ENCODE measurements around the gene PCDHA1.

DNA sequence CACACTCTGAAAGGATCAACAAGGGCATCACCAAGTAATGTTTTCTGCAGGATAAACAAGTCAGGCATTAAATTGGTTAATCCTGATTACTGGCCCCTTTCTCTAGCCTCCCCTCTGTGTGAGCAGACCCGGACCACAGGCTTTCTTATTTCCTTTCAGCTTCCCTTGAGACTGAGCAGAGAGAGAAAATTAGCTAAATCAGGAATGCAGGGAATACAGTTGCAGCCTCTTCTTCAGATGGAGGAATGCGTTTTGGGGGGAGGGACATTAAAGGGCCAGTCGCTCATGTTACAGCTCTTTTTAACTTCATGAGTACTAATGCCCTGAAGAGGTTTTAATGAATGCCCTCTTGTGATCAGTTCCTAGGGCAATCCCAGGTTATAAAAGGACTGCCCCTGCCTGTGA lies 200.2 kb downstream of the PCDHA1 start:
- TF ChIP-seq, protein P1, sequence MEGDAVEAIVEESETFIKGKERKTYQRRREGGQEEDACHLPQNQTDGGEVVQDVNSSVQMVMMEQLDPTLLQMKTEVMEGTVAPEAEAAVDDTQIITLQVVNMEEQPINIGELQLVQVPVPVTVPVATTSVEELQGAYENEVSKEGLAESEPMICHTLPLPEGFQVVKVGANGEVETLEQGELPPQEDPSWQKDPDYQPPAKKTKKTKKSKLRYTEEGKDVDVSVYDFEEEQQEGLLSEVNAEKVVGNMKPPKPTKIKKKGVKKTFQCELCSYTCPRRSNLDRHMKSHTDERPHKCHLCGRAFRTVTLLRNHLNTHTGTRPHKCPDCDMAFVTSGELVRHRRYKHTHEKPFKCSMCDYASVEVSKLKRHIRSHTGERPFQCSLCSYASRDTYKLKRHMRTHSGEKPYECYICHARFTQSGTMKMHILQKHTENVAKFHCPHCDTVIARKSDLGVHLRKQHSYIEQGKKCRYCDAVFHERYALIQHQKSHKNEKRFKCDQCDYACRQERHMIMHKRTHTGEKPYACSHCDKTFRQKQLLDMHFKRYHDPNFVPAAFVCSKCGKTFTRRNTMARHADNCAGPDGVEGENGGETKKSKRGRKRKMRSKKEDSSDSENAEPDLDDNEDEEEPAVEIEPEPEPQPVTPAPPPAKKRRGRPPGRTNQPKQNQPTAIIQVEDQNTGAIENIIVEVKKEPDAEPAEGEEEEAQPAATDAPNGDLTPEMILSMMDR (IDR thresholded peaks at IDR 0.05 in 2 of 3, conservative IDR thresholded peaks at IDR 0.05 in 1 of 3; ENCODE audit: borderline replicate concordance in 1 of 3, insufficient read depth in 1 of 3, low read depth in 2 of 3, low read length in 2 of 3) = no peak
- TF ChIP-seq FOSL1 (IDR thresholded peaks at IDR 0.05; ENCODE audit: low read depth) = no peak
- TF ChIP-seq RAD21 (IDR thresholded peaks at IDR 0.05; ENCODE audit: low read depth) = no peak
- TF ChIP-seq, protein P2, sequence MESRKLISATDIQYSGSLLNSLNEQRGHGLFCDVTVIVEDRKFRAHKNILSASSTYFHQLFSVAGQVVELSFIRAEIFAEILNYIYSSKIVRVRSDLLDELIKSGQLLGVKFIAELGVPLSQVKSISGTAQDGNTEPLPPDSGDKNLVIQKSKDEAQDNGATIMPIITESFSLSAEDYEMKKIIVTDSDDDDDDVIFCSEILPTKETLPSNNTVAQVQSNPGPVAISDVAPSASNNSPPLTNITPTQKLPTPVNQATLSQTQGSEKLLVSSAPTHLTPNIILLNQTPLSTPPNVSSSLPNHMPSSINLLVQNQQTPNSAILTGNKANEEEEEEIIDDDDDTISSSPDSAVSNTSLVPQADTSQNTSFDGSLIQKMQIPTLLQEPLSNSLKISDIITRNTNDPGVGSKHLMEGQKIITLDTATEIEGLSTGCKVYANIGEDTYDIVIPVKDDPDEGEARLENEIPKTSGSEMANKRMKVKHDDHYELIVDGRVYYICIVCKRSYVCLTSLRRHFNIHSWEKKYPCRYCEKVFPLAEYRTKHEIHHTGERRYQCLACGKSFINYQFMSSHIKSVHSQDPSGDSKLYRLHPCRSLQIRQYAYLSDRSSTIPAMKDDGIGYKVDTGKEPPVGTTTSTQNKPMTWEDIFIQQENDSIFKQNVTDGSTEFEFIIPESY (IDR thresholded peaks at IDR 0.05; ENCODE audit: extremely low read depth, insufficient replicate concordance, low read length) = no peak
- no peak for TF ChIP-seq EZH2 (IDR thresholded peaks at IDR 0.05)
- TF ChIP-seq, protein P3, sequence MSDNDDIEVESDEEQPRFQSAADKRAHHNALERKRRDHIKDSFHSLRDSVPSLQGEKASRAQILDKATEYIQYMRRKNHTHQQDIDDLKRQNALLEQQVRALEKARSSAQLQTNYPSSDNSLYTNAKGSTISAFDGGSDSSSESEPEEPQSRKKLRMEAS (IDR thresholded peaks at IDR 0.05) = no peak
- TF ChIP-seq, protein P4, sequence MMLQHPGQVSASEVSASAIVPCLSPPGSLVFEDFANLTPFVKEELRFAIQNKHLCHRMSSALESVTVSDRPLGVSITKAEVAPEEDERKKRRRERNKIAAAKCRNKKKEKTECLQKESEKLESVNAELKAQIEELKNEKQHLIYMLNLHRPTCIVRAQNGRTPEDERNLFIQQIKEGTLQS (IDR thresholded peaks at IDR 0.05) = no peak
- no peak for TF ChIP-seq POLR2A (IDR thresholded peaks at IDR 0.05; ENCODE audit: borderline replicate concordance, extremely low read depth, insufficient read depth, insufficient read length)
- TF ChIP-seq, protein P5, sequence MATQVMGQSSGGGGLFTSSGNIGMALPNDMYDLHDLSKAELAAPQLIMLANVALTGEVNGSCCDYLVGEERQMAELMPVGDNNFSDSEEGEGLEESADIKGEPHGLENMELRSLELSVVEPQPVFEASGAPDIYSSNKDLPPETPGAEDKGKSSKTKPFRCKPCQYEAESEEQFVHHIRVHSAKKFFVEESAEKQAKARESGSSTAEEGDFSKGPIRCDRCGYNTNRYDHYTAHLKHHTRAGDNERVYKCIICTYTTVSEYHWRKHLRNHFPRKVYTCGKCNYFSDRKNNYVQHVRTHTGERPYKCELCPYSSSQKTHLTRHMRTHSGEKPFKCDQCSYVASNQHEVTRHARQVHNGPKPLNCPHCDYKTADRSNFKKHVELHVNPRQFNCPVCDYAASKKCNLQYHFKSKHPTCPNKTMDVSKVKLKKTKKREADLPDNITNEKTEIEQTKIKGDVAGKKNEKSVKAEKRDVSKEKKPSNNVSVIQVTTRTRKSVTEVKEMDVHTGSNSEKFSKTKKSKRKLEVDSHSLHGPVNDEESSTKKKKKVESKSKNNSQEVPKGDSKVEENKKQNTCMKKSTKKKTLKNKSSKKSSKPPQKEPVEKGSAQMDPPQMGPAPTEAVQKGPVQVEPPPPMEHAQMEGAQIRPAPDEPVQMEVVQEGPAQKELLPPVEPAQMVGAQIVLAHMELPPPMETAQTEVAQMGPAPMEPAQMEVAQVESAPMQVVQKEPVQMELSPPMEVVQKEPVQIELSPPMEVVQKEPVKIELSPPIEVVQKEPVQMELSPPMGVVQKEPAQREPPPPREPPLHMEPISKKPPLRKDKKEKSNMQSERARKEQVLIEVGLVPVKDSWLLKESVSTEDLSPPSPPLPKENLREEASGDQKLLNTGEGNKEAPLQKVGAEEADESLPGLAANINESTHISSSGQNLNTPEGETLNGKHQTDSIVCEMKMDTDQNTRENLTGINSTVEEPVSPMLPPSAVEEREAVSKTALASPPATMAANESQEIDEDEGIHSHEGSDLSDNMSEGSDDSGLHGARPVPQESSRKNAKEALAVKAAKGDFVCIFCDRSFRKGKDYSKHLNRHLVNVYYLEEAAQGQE (IDR thresholded peaks at IDR 0.05; ENCODE audit: low read depth) = no peak
- TF ChIP-seq SP1 (IDR thresholded peaks at IDR 0.05; ENCODE audit: low read depth) = no peak
- TF ChIP-seq ZFX (IDR thresholded peaks at IDR 0.05) = no peak

Data from HCT116 (cell line).